HepG2 (cell line): ENCODE data around the gene SGCE. TPM values are rescaled to one million over a fixed set of nuclear protein-coding genes. Genes with fewer than 3 reads are reported as not detected.

Experiments used
- BCL3 ChIP-seq: sonication (generic); formaldehyde crosslinking; IDR thresholded peaks from 2 replicates; pipeline ENCODE4 v1.5.1; 2020; ENCODE audit warnings: mild to moderate bottlenecking, missing genetic modification reagents, moderate library complexity
- CBX2 ChIP-seq, 2 experiments: fragments of 200-600 bp in 1 of 2; sonication (generic); formaldehyde crosslinking in 1 of 2; IDR thresholded peaks; 2 replicates each; pipeline versions ENCODE4 v1.7.0 to v1.8.1; 2018 to 2022; ENCODE audit warnings: low read depth in 2 of 2, low read length in 1 of 2, mild to moderate bottlenecking in 1 of 2, missing genetic modification reagents in 1 of 2
- CEBPG ChIP-seq: IDR thresholded peaks from 2 replicates; pipeline ENCODE4 v1.6.1; 2016
- E2F1 ChIP-seq: sonication (generic); formaldehyde crosslinking; IDR thresholded peaks from 2 replicates; pipeline ENCODE4 v1.5.0; 2020; ENCODE audit warnings: missing genetic modification reagents
- EED ChIP-seq: sonication (generic); formaldehyde crosslinking; IDR thresholded peaks from 2 replicates; pipeline ENCODE4 v1.5.0; 2020; ENCODE audit warnings: mild to moderate bottlenecking, missing genetic modification reagents
- ELK4 ChIP-seq: sonication (generic); formaldehyde crosslinking; IDR thresholded peaks from 2 replicates; pipeline ENCODE4 v1.9.0; 2021; ENCODE audit warnings: missing genetic modification reagents, borderline replicate concordance
- EP300 ChIP-seq, 3 experiments: sonication (generic) in 1 of 3; formaldehyde crosslinking in 1 of 3; IDR thresholded peaks; 2 replicates each; pipeline versions ENCODE4 v1.5.1 to v1.6.1; 2011 to 2020; ENCODE audit warnings: low read depth in 2 of 3, low read length in 2 of 3, borderline replicate concordance in 1 of 3, improper control_type of control experiment in 1 of 3, mild to moderate bottlenecking in 1 of 3, missing genetic modification reagents in 1 of 3, moderate library complexity in 1 of 3
- ETV6 ChIP-seq: sonication (generic); formaldehyde crosslinking; conservative IDR thresholded peaks from 2 replicates; pipeline ENCODE4 v1.4.0; 2020; ENCODE audit warnings: missing genetic modification reagents
- JARID2 ChIP-seq: sonication (generic); formaldehyde crosslinking; IDR thresholded peaks from 2 replicates; pipeline ENCODE4 v1.8.1; 2023; ENCODE audit warnings: missing genetic modification reagents, inconsistent platforms; ENCODE audit not compliant: insufficient replicate concordance
- MYC ChIP-seq: sonication (generic); formaldehyde crosslinking; IDR thresholded peaks from 2 replicates; pipeline ENCODE4 v1.9.0; 2021; ENCODE audit warnings: missing genetic modification reagents, borderline replicate concordance
- PRDM10 ChIP-seq: sonication (generic); formaldehyde crosslinking; IDR thresholded peaks from 2 replicates; pipeline ENCODE4 v1.4.0; 2020; ENCODE audit warnings: low read depth, missing genetic modification reagents
- RARA ChIP-seq: IDR thresholded peaks from 2 replicates; pipeline ENCODE4 v1.6.1; 2016; ENCODE audit warnings: missing genetic modification reagents, missing compliant biosample characterization
- RFX5 ChIP-seq: IDR thresholded peaks from 2 replicates; pipeline ENCODE4 v1.6.1; 2011; ENCODE audit warnings: low read depth, low read length, improper control_type of control experiment
- SRY ChIP-seq: sonication (generic); formaldehyde crosslinking; IDR thresholded peaks from 2 replicates; pipeline ENCODE4 v1.8.0; 2022; ENCODE audit warnings: mild to moderate bottlenecking, missing genetic modification reagents
- ZNF121 ChIP-seq: sonication (generic); formaldehyde crosslinking; IDR thresholded peaks from 2 replicates; pipeline ENCODE4 v1.5.0; 2020; ENCODE audit warnings: mild to moderate bottlenecking, missing genetic modification reagents
- ZNF430 ChIP-seq: sonication (generic); formaldehyde crosslinking; IDR thresholded peaks from 2 replicates; pipeline ENCODE4 v1.9.0; 2021; ENCODE audit warnings: mild to moderate bottlenecking, missing genetic modification reagents
- ZNF468 ChIP-seq: sonication (generic); formaldehyde crosslinking; IDR thresholded peaks from 2 replicates; pipeline ENCODE4 v1.8.0; 2022; ENCODE audit warnings: mild to moderate bottlenecking, moderate library complexity, missing genetic modification reagents
- ZNF513 ChIP-seq: sonication (generic); formaldehyde crosslinking; conservative IDR thresholded peaks from 2 replicates; pipeline ENCODE4 v1.5.0; 2020; ENCODE audit warnings: missing genetic modification reagents
- ZNF841 ChIP-seq: sonication (generic); formaldehyde crosslinking; IDR thresholded peaks from 2 replicates; pipeline ENCODE4 v1.8.1; 2023; ENCODE audit warnings: missing genetic modification reagents, borderline replicate concordance
- ZSCAN22 ChIP-seq: sonication (generic); formaldehyde crosslinking; IDR thresholded peaks from 2 replicates; pipeline ENCODE4 v1.4.0; 2020; ENCODE audit warnings: mild to moderate bottlenecking, missing genetic modification reagents
- polyA plus RNA-seq, 8 experiments: library from polyadenylated mRNA; depleted of rRNA in 3 of 8; stranded (reverse) in 7 of 8; unstranded in 1 of 8; fragments of >200 nt; fragmentation: Illumina TruSeq in 4 of 8; extraction: Trizol in 4 of 8; gene quantifications; 2 replicates each; pipeline versions ENCODE4 v1.2.1 to v1.2.3, GENCODE V29; 2011 to 2016; ENCODE audit warnings: low read depth in 4 of 8, missing spikeins in 1 of 8, mixed read lengths in 1 of 8; ENCODE audit not compliant: insufficient read depth in 1 of 8
- total RNA-seq, 5 experiments: library from RNA; depleted of rRNA; stranded (reverse); fragments of >200 nt; fragmentation: Illumina TruSeq; extraction: Trizol; gene quantifications; 2 replicates each; pipeline ENCODE4 v1.2.3, GENCODE V29; 2016; ENCODE audit warnings: low read depth in 1 of 5

Gene SGCE
- total and polyA plus RNA-seq, 2 of the 13 experiments (the other 11 are each of a cell fraction or from before 2014, with no cell fraction given) = 52.3 to 71.1 TPM

GRCh38 chr7:94623820-94624219 lies 32.1 kb downstream of the SGCE start (continued):
- no peak for TF ChIP-seq E2F1 (CRISPR knock-in tag)
- peak; percentile 49 to 98; a peak in 3 of 4 replicates for TF ChIP-seq EP300 (IDR thresholded peaks at IDR 0.05; ENCODE audit: low read depth in 2 of 2, low read length in 2 of 2)
- TF ChIP-seq EP300 (CRISPR knock-in tag; IDR thresholded peaks at IDR 0.05; ENCODE audit: borderline replicate concordance) = peak; percentile 93
- no peak for TF ChIP-seq CBX2 (IDR thresholded peaks at IDR 0.05; ENCODE audit: low read depth, low read length)
- no peak for TF ChIP-seq CBX2 (CRISPR knock-in tag; IDR thresholded peaks at IDR 0.05; ENCODE audit: low read depth)
- TF ChIP-seq MYC = no peak
- TF ChIP-seq JARID2 (CRISPR knock-in tag) = no peak
- no peak for TF ChIP-seq RFX5
- no peak for TF ChIP-seq ZSCAN22 (CRISPR knock-in tag)
- no peak for TF ChIP-seq ZNF841 (CRISPR knock-in tag)
- TF ChIP-seq CEBPG (CRISPR knock-in tag) = peak; percentile 62
- no peak for TF ChIP-seq ZNF513 (CRISPR knock-in tag)
- no peak for TF ChIP-seq PRDM10 (CRISPR knock-in tag)
- no peak for TF ChIP-seq ZNF121
- no peak for TF ChIP-seq ETV6 (CRISPR knock-in tag)
- no peak for TF ChIP-seq SRY
- no peak for TF ChIP-seq ZNF468 (CRISPR knock-in tag)
- TF ChIP-seq RARA (CRISPR knock-in tag) = peak; percentile 86
- no peak for TF ChIP-seq BCL3 (CRISPR knock-in tag)
- no peak for TF ChIP-seq EED (CRISPR knock-in tag)
- no peak for TF ChIP-seq ELK4 (CRISPR knock-in tag)
- TF ChIP-seq ZNF430 (CRISPR knock-in tag) = no peak
